Measurements from ENCODE around the gene CLIP3. TPM values are rescaled to one million over a fixed set of nuclear protein-coding genes. Genes with fewer than 3 reads are reported as not detected.

Gene CLIP3
- total and polyA plus RNA-seq, 9 of the 15 experiments (the other 6 are each of a cell fraction or from before 2014, with no cell fraction given): 0.01 to 0.50 (median 0.15) TPM; not detected in 1

- TF ChIP-seq HDAC2 (IDR thresholded peaks at IDR 0.05) (0 out of 2 replicates have a peak, but pooled peaks have one; percentile 45), TEAD1 (CRISPR knock-in tag; IDR thresholded peaks at IDR 0.05) (peak; percentile 41 to 73; a peak in 2 of 4 replicates)
Observed at GRCh38 chr19:35975608-35976214, 57.0 kb downstream of the CLIP3 start (continued).

GRCh38 chr19:35973487-35973886 is 59.2 kb downstream of the CLIP3 start:
- H3K27ac ChIP-seq (ENCODE audit: extremely low read depth, low read depth, low read length): no peak overlapping the region
- DNase-seq (ENCODE audit: extremely low read depth in 1 of 4, low spot score in 3 of 4): no peak
- H3K4me3 ChIP-seq: no peak overlapping the region
- no peak overlapping the region for H3K9ac ChIP-seq (ENCODE audit: insufficient read depth in 1 of 2, low read depth in 2 of 2, low read length in 2 of 2)
- no peak for FAIRE-seq
- no peaks in the 10 kb centered on the region for H3K36me3 ChIP-seq (ENCODE audit: control insufficient read depth, insufficient read depth, low read length)
- H3K27me3 ChIP-seq (ENCODE audit: control insufficient read depth in 2 of 2, insufficient read depth in 2 of 2, low read length in 2 of 2): peaks cover 0 to 25% of the 10 kb centered on the region in 2 experiments; a peak in 2 of 5 replicates
- in situ Hi-C loops (cut with MboI): no loop called here
- no peak overlapping the region for H2AFZ ChIP-seq (ENCODE audit: low read depth, low read length)
- ChIA-PET CTCF (ENCODE audit: low intra/inter-chr PET ratio) (no interaction called here), POLR2A (interaction anchor here (1.0 kb wide), 1 partner anchor 16 kb away, joined by 3 read pairs; no protein-coding TSS in a partner anchor)
- no TSS peak for BruUV-seq (replicated peaks)
- no peaks in the 10 kb centered on the region for H3K79me2 ChIP-seq (ENCODE audit: control insufficient read depth, insufficient read depth, low read length)
- H3K4me1 ChIP-seq (replicated peaks in 1 of 2; ENCODE audit: control insufficient read depth in 2 of 2, insufficient read depth in 2 of 2, low read length in 2 of 2): peaks cover 0 to 4% of the 10 kb centered on the region in 2 experiments; a peak in 1 of 5 replicates
- TF ChIP-seq GABPB2 (CRISPR knock-in tag; conservative IDR thresholded peaks at IDR 0.05) (no peak), FOXJ2 (tag; IDR thresholded peaks at IDR 0.05) (no peak), ZNF232 (CRISPR knock-in tag; IDR thresholded peaks at IDR 0.05) (no peak), PTBP1 (IDR thresholded peaks at IDR 0.05; ENCODE audit: low read depth, low read length) (no peak), REST (IDR thresholded peaks at IDR 0.05; ENCODE audit: borderline replicate concordance) (peak; percentile 62), REST (CRISPR knock-in tag; IDR thresholded peaks at IDR 0.05; ENCODE audit: low read depth) (no peak), NCOA2 (IDR thresholded peaks at IDR 0.05; ENCODE audit: partially characterized antibody in 2 of 2) (no peak), HMGN3 (IDR thresholded peaks at IDR 0.05; ENCODE audit: borderline replicate concordance, extremely low read depth, insufficient read length, low read depth, low read length) (no peak), ATF1 (CRISPR knock-in tag; IDR thresholded peaks at IDR 0.05) (no peak), ATF1 (tag; IDR thresholded peaks at IDR 0.05) (peak; percentile 16; the same call in 1 of the 2 replicates)
- WGBS (ENCODE audit: insufficient coverage, low coverage, missing lambda C conversion rate): 0% methylated on average over 8 of the region's 8 CpGs
- intact Hi-C loops (cut with micrococcal nuclease): no loop called here
- H3K4me2 ChIP-seq (ENCODE audit: insufficient read depth, low read length): no peak overlapping the region
- ATAC-seq: 0 out of 3 replicates have a peak, but pooled peaks have one; percentile 30
- no peaks in the 10 kb centered on the region for H3K9me3 ChIP-seq (replicated peaks; ENCODE audit: control insufficient read depth, insufficient read depth, low read depth, low read length)
- no peaks in the 10 kb centered on the region for H3K9me1 ChIP-seq (ENCODE audit: control insufficient read depth, insufficient read depth, low read length)
- 0 out of 2 replicates have a peak, but pooled peaks cover 3% of the 10 kb centered on the region for H4K20me1 ChIP-seq (replicated peaks; ENCODE audit: control insufficient read depth, insufficient read depth, low read length)

All from K562 (cell line).